ENCODE data around the gene ZNRF3. TPM values are rescaled to one million over a fixed set of nuclear protein-coding genes. Genes with fewer than 3 reads are reported as not detected.

ZNRF3 gene
- total RNA-seq, 1 donor from 2014 or later: 7.9 TPM

DNA sequence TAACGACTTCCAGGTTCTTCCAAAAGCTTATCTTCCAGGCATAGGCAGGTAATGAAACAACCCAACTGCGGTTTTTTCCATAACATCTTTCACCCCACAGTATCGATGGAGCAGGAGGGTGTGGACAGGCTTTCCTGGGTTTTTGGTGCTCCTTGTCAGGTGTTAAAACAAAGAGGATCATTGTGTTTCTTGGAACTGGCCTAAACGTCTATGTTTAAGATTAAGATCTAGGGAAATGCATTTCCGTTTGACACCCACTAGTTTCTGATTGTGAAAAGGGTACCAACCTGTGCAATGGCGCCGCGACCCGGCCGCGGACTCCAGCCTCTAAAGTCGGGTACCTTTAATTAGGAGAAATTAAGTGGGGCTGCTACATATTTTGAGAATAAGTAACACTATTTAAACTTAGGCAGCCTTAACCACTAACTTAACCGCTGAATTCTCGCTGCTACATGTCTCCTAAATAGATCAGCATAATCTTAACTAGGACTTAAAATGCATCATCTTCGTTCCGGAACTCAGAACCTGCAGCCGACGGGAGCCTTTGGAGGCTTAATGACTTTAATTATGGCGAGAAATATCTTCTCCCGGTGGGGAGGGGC, 146.7 kb downstream of the ZNRF3 start:
- intact Hi-C loops (cut with DNase I): no loop called here
- peak overlapping the region; percentile 91 for H3K27ac ChIP-seq
- no peak for DNase-seq (ENCODE audit: extremely low spot score in 2 of 2)
- peaks cover 32% of the 10 kb centered on the region for H3K4me1 ChIP-seq
- no peaks in the 10 kb centered on the region for H3K9me3 ChIP-seq
- TF ChIP-seq POLR2A (IDR thresholded peaks at IDR 0.05): no peak
- no peak for TF ChIP-seq POLR2AphosphoS5 (IDR thresholded peaks at IDR 0.05; ENCODE audit: insufficient read depth in 1 of 2, low read depth in 1 of 2)
- TF ChIP-seq, protein P1, sequence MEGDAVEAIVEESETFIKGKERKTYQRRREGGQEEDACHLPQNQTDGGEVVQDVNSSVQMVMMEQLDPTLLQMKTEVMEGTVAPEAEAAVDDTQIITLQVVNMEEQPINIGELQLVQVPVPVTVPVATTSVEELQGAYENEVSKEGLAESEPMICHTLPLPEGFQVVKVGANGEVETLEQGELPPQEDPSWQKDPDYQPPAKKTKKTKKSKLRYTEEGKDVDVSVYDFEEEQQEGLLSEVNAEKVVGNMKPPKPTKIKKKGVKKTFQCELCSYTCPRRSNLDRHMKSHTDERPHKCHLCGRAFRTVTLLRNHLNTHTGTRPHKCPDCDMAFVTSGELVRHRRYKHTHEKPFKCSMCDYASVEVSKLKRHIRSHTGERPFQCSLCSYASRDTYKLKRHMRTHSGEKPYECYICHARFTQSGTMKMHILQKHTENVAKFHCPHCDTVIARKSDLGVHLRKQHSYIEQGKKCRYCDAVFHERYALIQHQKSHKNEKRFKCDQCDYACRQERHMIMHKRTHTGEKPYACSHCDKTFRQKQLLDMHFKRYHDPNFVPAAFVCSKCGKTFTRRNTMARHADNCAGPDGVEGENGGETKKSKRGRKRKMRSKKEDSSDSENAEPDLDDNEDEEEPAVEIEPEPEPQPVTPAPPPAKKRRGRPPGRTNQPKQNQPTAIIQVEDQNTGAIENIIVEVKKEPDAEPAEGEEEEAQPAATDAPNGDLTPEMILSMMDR (IDR thresholded peaks at IDR 0.05): no peak
- H3K27me3 ChIP-seq: no peaks in the 10 kb centered on the region
- no peaks in the 10 kb centered on the region for H3K36me3 ChIP-seq
- H3K4me3 ChIP-seq: peak overlapping the region; percentile 38 to 50

GRCh38 chr22:29030618-29031226, 147.3 kb downstream of the ZNRF3 start:
- DNase-seq (ENCODE audit: extremely low spot score in 2 of 2): no peak
- H3K9me3 ChIP-seq: no peaks in the 10 kb centered on the region
- TF ChIP-seq, protein P1 (IDR thresholded peaks at IDR 0.05): no peak
- TF ChIP-seq POLR2A (IDR thresholded peaks at IDR 0.05) (no peak), POLR2AphosphoS5 (IDR thresholded peaks at IDR 0.05; ENCODE audit: insufficient read depth in 1 of 2, low read depth in 1 of 2) (no peak)
- peaks cover 32% of the 10 kb centered on the region for H3K4me1 ChIP-seq
- peak overlapping the region; percentile 38 to 50 for H3K4me3 ChIP-seq
- peak overlapping the region; percentile 91 for H3K27ac ChIP-seq
- intact Hi-C loops (cut with DNase I): no loop called here
- no peaks in the 10 kb centered on the region for H3K36me3 ChIP-seq
- no peaks in the 10 kb centered on the region for H3K27me3 ChIP-seq

DNA sequence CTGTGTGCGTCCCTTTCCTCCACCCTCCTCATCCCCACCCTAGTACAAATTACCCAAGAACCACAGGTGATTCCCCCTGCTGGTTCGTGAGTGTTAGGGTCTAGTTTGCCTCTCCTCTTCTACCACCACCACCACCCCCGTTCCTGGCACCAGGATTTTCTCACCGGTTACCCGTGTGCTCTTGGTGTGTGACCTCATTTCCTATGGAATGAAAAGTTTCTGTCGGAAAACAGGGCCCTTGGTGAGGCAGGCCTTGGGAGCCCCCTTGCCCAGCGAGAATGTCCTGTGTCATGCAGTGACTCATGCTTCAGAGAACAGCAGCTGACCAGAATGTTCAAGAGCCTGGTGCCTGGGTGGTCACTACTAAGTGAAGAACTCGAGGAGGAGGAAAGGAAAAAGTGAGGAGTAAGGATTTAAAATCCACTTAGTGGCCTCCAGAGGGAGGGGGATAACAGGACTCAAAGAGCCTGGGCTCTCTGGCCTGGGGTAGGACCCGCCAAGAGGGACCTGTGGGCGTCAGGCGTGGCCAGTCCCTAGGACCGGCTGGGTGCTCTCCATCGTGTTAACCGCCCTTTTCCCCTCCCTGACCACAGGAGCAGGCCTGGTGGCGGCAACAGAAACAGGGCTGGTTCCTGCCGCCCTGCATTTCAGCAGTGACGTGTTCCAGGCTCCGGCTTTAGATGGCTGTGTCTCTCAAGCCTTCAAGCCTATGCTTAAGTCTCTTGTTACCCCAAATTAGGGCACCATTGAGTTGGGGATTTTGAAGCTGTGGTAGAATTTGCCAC, 148.0 kb downstream of the ZNRF3 start:
- H3K4me1 ChIP-seq: peaks cover 32% of the 10 kb centered on the region
- peak overlapping the region; percentile 38 to 50 for H3K4me3 ChIP-seq
- H3K36me3 ChIP-seq: no peaks in the 10 kb centered on the region
- no peak for DNase-seq (ENCODE audit: extremely low spot score in 2 of 2)
- H3K27me3 ChIP-seq: no peaks in the 10 kb centered on the region
- H3K27ac ChIP-seq: peak overlapping the region; percentile 91
- no peaks in the 10 kb centered on the region for H3K9me3 ChIP-seq
- intact Hi-C loops (cut with DNase I): no loop called here
- TF ChIP-seq, protein P1 (IDR thresholded peaks at IDR 0.05): peak in 1 of 3 experiments; percentile 7
- TF ChIP-seq POLR2A (IDR thresholded peaks at IDR 0.05): no peak
- peak; percentile 60 to 64 for TF ChIP-seq POLR2AphosphoS5 (IDR thresholded peaks at IDR 0.05; ENCODE audit: insufficient read depth in 1 of 2, low read depth in 1 of 2)

DNA sequence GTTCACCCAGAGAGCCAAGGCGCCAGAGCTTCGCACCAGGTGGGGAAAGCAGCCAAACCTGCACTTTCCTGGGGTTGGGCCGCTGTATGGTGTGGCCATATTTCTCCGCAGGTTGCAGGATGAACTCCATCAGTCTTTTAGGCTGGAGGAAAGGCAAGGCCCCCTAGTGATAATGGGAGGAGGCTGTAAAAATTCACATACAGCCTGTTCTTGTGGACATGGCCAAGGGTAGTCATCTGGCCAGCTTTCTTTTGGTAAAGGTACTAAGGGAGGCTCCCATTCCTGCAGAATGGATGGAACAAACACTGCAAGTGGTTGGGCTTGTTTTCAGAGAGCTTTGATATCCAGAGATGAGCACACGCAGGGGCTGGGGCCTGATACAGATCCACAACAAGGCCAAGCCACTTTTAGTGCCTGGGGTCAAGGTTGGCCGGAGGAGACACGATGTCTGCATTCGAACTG, 148.7 kb downstream of the ZNRF3 start:
- Histone ChIP-seq H3K27me3 (no peaks in the 10 kb centered on the region), H3K27ac (peak overlapping the region; percentile 91), H3K4me3 (peak overlapping the region in 1 of 2 donors; percentile 50), H3K36me3 (no peaks in the 10 kb centered on the region), H3K9me3 (no peaks in the 10 kb centered on the region), H3K4me1 (peaks cover 32% of the 10 kb centered on the region)
- no peak for TF ChIP-seq POLR2AphosphoS5 (IDR thresholded peaks at IDR 0.05; ENCODE audit: insufficient read depth in 1 of 2, low read depth in 1 of 2)
- TF ChIP-seq POLR2A (IDR thresholded peaks at IDR 0.05): no peak
- TF ChIP-seq, protein P1 (IDR thresholded peaks at IDR 0.05): no peak
- no peak for DNase-seq (ENCODE audit: extremely low spot score in 2 of 2)
- intact Hi-C loops (cut with DNase I): no loop called here
